ENCODE data around the gene VNN1. TPM values are rescaled to one million over a fixed set of nuclear protein-coding genes. Genes with fewer than 3 reads are reported as not detected.

Gene VNN1
- total and polyA plus RNA-seq, 3 donors from 2014 or later: 0.16 to 0.54 (median 0.37) TPM

DNA sequence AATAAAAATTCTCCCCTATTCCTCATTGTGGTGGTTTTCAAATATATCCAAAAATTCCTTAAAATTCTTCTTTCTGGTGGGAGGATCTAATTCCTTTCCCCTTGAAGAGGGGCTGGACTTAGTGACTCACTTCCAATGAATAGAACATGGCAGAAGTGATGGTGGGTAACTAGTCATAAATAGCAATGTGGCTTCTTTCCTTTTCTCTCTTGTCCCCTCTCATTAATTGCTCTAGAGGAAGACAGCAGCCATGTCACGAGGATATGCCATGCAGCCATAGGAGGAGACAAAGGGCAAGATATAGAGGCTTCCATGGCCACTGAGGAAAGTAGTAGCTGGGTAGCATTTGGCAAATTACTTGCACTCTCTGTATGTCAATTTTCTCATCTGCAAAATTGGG is 38.0 kb upstream of the VNN1 start:
- intact Hi-C loops (cut with DNase I; ENCODE audit: low total_unique reads): no loop called here
- Histone ChIP-seq H3K27me3 (no peaks in the 10 kb centered on the region), H3K9me3 (no peaks in the 10 kb centered on the region), H3K36me3 (ENCODE audit: low read depth, missing control alignments) (no peaks in the 10 kb centered on the region), H3K4me3 (no peak overlapping the region), H3K27ac (no peak overlapping the region), H3K4me1 (no peaks in the 10 kb centered on the region)
- DNase-seq: no peak
- no peak for TF ChIP-seq POLR2A (IDR thresholded peaks at IDR 0.05)
- TF ChIP-seq, protein P1, sequence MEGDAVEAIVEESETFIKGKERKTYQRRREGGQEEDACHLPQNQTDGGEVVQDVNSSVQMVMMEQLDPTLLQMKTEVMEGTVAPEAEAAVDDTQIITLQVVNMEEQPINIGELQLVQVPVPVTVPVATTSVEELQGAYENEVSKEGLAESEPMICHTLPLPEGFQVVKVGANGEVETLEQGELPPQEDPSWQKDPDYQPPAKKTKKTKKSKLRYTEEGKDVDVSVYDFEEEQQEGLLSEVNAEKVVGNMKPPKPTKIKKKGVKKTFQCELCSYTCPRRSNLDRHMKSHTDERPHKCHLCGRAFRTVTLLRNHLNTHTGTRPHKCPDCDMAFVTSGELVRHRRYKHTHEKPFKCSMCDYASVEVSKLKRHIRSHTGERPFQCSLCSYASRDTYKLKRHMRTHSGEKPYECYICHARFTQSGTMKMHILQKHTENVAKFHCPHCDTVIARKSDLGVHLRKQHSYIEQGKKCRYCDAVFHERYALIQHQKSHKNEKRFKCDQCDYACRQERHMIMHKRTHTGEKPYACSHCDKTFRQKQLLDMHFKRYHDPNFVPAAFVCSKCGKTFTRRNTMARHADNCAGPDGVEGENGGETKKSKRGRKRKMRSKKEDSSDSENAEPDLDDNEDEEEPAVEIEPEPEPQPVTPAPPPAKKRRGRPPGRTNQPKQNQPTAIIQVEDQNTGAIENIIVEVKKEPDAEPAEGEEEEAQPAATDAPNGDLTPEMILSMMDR (IDR thresholded peaks at IDR 0.05): no peak
- 85% methylated on average over 1 of the region's 1 CpG for whole genome bisulfite sequencing, 2 donors

DNA sequence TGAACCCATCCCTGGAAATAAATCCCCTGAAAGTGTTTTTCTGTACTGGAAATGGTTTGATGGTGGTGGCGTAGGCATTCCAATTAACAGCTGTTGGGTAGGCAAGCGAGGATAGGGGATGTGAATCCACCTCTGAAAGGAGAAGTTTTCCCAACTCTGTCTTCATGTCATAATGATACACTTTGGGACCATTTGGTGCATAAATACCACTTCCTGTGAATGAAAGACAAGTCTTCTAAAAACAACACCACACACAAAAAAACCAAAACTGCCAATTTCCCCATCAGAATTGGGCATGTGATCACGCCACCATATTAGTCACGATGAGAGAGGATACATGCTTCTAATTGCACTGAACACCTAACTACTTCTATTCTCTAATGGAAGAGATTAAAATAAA is 37.5 kb upstream of the VNN1 start:
- WGBS, 2 donors: 84 to 86% methylated on average over 4 of the region's 4 CpGs
- Histone ChIP-seq H3K4me1 (no peaks in the 10 kb centered on the region), H3K27ac (no peak overlapping the region), H3K9me3 (no peaks in the 10 kb centered on the region), H3K4me3 (no peak overlapping the region), H3K36me3 (ENCODE audit: low read depth, missing control alignments) (no peaks in the 10 kb centered on the region), H3K27me3 (no peaks in the 10 kb centered on the region)
- no peak for DNase-seq
- TF ChIP-seq, protein P1 (IDR thresholded peaks at IDR 0.05): no peak
- no peak for TF ChIP-seq POLR2A (IDR thresholded peaks at IDR 0.05)
- intact Hi-C loops (cut with DNase I; ENCODE audit: low total_unique reads): no loop called here

DNA sequence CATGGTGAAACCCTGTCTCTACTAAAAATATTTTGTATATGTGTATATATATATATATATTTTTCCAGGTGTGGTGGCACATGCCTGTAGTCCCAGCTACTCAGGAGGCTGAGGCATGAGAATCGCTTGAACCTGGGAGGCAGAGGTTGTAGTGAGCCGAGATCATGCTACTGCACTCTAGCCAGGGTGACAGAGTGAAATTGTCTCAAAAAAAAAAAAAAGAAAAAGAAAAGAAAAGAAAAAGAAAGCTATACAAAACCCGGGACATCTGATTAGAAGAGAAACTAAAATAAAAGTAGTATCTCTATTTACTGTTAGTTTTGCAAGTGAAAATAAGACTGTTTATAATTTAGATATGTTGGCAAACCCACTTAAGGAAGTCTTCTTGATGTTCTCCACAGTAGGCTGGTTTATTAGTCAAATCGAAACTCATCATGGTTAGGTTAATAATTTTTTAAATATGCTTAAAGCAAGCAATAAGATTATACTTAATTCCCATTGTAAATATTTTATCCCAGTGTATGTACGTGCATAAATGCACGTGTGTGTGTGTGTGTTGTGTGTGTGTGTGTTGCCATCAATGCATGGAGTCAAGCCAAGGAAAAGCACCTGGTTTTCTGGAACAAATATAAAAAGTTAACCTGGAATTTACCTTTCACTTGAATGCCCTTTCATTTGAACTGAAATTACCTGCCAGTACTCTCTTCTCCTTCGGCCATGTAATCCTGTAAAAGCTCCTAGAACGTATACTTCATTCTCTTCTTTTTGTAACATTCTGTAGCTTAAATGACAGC is 36.8 kb upstream of the VNN1 start:
- WGBS, 2 donors: 79% methylated on average over 8 of the region's 8 CpGs
- no peak for TF ChIP-seq POLR2A (IDR thresholded peaks at IDR 0.05)
- TF ChIP-seq, protein P1 (IDR thresholded peaks at IDR 0.05): no peak
- H3K27ac ChIP-seq: no peak overlapping the region

DNA sequence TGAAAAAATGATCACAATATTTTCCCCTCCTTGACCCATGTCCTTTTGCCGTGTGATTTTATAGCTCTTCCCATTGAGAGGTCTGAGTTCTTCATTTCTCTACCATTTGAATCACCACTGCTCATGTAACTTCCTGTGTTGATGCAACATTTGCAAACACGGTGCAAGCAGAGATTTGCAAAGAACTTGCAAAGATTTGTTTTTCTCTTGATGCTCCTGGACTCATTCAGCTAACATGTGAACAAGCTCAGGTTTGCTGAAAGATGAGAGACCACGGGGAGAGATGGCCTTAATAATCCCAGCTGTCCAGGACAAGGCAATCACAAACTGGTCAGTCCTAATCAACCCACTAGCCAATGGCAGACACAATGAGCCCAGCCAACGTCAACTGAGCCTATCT is 35.3 kb upstream of the VNN1 start:
- intact Hi-C loops (cut with DNase I; ENCODE audit: low total_unique reads): no loop called here
- WGBS, 2 donors: 76 to 78% methylated on average over 4 of the region's 4 CpGs
- no peak overlapping the region for H3K27ac ChIP-seq

More for the DNA sequence above, 36.8 kb upstream of the VNN1 start:
- no peak for DNase-seq
- Histone ChIP-seq H3K9me3 (no peaks in the 10 kb centered on the region), H3K4me1 (no peaks in the 10 kb centered on the region), H3K27me3 (no peaks in the 10 kb centered on the region), H3K36me3 (ENCODE audit: low read depth, missing control alignments) (no peaks in the 10 kb centered on the region), H3K4me3 (no peak overlapping the region)
- intact Hi-C loops (cut with DNase I; ENCODE audit: low total_unique reads): no loop called here

More for the DNA sequence above, 35.3 kb upstream of the VNN1 start:
- Histone ChIP-seq H3K9me3 (no peaks in the 10 kb centered on the region), H3K27me3 (no peaks in the 10 kb centered on the region), H3K4me3 (no peak overlapping the region), H3K4me1 (no peaks in the 10 kb centered on the region), H3K36me3 (ENCODE audit: low read depth, missing control alignments) (no peaks in the 10 kb centered on the region)
- TF ChIP-seq, protein P1 (IDR thresholded peaks at IDR 0.05): no peak
- no peak for TF ChIP-seq POLR2A (IDR thresholded peaks at IDR 0.05)
- no peak for DNase-seq

All from testis (tissue), 3 donors.